OCI-LY7 (cell line): Measurements from ENCODE around the gene CELF2.

Experiments used
- CTCF ChIP-seq: fragments of 200-600 bp; sonication (generic); conservative IDR thresholded peaks from 2 replicates; pipeline ENCODE4 v1.5.1; 2014; ENCODE audit warnings: mild to moderate bottlenecking, antibody characterized with exemption, low read length, moderate library complexity, mixed read lengths
- EZH2phosphoT487 ChIP-seq: fragments of 200-600 bp; sonication (generic); IDR thresholded peaks from 2 replicates; pipeline ENCODE4 v1.6.1; 2018; ENCODE audit warnings: low read depth, borderline replicate concordance, mild to moderate bottlenecking, mixed run types, antibody characterized with exemption, low read length, moderate library complexity, mixed read lengths

DNA sequence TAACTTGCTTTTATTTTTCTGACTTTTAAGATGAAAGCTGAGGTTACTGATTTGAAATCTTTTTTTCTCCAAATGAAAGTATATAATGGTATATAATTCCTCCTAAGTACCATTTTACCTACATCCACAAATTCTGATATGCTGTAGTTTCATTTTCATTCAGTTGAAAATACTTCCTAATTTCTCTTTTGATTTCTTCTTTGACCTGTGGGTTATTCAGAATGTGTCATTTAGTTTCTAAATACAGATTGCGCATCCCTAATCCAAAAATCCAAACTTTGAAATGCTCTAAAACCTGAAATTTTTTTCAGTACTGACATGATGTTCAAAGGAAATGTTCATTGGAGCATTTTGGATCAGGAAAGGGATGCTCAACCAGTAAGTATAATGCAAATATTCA is 168.7 kb downstream of the CELF2 start:
- TF ChIP-seq CTCF (no peak), EZH2phosphoT487 (no peak)
